Activated B cell treated with CpG ODN at 0.5 μM for 24 hours (primary cell): Measurements from ENCODE around the gene XKR7. TPM values are rescaled to one million over a fixed set of nuclear protein-coding genes. Genes with fewer than 3 reads are reported as not detected.

Experiments used
- ATAC-seq: fragments of 200-7000 bp; cut with Tn5 transposase; one replicate; pipeline ENCODE4 v1.10.0; 2021; ENCODE audit warnings: low read depth, mild to moderate bottlenecking, moderate library complexity
- CTCF ChIA-PET: fragments of 350-600 bp; sonication (Branson Sonifier 250); formaldehyde crosslinking; loops from one replicate; lab custom pipeline; 2021; ENCODE audit warnings: antibody characterized with exemption; lab: Charles Lee
- POLR2A ChIA-PET: fragments of 350-600 bp; sonication (Branson Sonifier 250); formaldehyde crosslinking; loops from one replicate; lab custom pipeline; 2021; ENCODE audit warnings: antibody characterized with exemption; lab: Charles Lee
- DNase-seq: peaks from one replicate; pipeline ENCODE4 v3.0.0; 2022
- H3K27ac Mint-ChIP-seq: one replicate; pipeline ENCODE4 v1.8.0; 2020; ENCODE audit warnings: mixed read lengths
- H3K27me3 Mint-ChIP-seq: one replicate; pipeline ENCODE4 v1.8.0; 2021; ENCODE audit warnings: mixed read lengths
- H3K36me3 Mint-ChIP-seq: one replicate; pipeline ENCODE4 v1.8.0; 2021; ENCODE audit warnings: low read depth, mixed read lengths
- H3K4me1 Mint-ChIP-seq: one replicate; pipeline ENCODE4 v1.8.0; 2021; ENCODE audit warnings: mixed read lengths
- H3K4me3 Mint-ChIP-seq: one replicate; pipeline ENCODE4 v1.8.0; 2020; ENCODE audit warnings: mild to moderate bottlenecking, mixed read lengths
- H3K9me3 Mint-ChIP-seq: one replicate; pipeline ENCODE4 v1.8.0; 2020; ENCODE audit warnings: mixed read lengths
- CTCF ChIP-seq: fragments of 200-600 bp; IDR thresholded peaks from one replicate; pipeline ENCODE4 v1.8.0; 2022; ENCODE audit warnings: antibody characterized with exemption, mild to moderate bottlenecking
- intact Hi-C: fragments of 100-400 bp; cut with micrococcal nuclease; formaldehyde crosslinking; loops from one replicate; pipeline ENCODE4 v1.15.1; 2024
- total RNA-seq: library from RNA; stranded (reverse); gene quantifications from 2 replicates; pipeline ENCODE4 v1.2.3, GENCODE V29; 2022

Gene XKR7
- total RNA-seq, 1 donor from 2014 or later = 0.04 TPM

- no peaks in the 10 kb centered on the region for H3K36me3 Mint-ChIP-seq
- peaks cover 7% of the 10 kb centered on the region for H3K4me1 Mint-ChIP-seq
- H3K4me3 Mint-ChIP-seq = no peak overlapping the region
- H3K27me3 Mint-ChIP-seq = peaks cover 31% of the 10 kb centered on the region
- no peak overlapping the region for H3K27ac Mint-ChIP-seq
- ChIA-PET CTCF (interaction anchor here (1.3 kb wide), 1 partner anchor 128 kb away, joined by 4 read pairs; no protein-coding TSS in a partner anchor), POLR2A (no interaction called here)
- no peak for ATAC-seq
- H3K9me3 Mint-ChIP-seq = no peaks in the 10 kb centered on the region
- intact Hi-C loops = no loop called here
- no peak for TF ChIP-seq CTCF
- no peak for DNase-seq
Observed at GRCh38 chr20:31962761-31963160, 5.2 kb upstream of the XKR7 start.

DNA sequence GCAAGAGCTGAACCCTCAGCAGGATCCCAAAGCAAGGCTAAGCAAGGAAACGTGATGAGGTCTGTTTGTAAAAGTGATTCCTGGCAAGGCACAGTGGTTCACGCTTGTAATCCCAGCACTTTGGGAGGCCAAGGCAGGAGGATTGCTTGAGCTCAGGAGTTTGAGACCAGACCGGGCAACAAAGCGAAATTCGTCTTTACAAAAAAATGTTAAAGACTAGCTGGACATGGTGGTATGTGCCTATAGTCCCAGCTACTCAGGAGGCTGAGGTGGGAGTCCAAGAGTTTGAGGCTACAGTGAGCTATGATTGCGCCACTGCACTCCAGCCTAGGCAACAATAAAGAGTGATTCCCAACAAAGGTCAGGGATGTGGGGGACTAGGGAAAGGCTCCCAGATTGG is 4.1 kb upstream of the XKR7 start:
- Mint-ChIP-seq H3K4me3 (no peak overlapping the region), H3K36me3 (no peaks in the 10 kb centered on the region), H3K4me1 (peaks cover 10% of the 10 kb centered on the region), H3K9me3 (no peaks in the 10 kb centered on the region), H3K27me3 (peaks cover 35% of the 10 kb centered on the region), H3K27ac (no peak overlapping the region)
- CTCF ChIA-PET = interaction anchor here (0.8 to 1.3 kb wide), 3 partner anchors 9 to 127 kb away, joined by 3 to 5 read pairs (median 4); partner anchors contain the start of gene PDRG1
- intact Hi-C loops = no loop called here
- ATAC-seq (no peak), DNase-seq (no peak)
- TF ChIP-seq CTCF = no peak
- POLR2A ChIA-PET = no interaction called here

DNA sequence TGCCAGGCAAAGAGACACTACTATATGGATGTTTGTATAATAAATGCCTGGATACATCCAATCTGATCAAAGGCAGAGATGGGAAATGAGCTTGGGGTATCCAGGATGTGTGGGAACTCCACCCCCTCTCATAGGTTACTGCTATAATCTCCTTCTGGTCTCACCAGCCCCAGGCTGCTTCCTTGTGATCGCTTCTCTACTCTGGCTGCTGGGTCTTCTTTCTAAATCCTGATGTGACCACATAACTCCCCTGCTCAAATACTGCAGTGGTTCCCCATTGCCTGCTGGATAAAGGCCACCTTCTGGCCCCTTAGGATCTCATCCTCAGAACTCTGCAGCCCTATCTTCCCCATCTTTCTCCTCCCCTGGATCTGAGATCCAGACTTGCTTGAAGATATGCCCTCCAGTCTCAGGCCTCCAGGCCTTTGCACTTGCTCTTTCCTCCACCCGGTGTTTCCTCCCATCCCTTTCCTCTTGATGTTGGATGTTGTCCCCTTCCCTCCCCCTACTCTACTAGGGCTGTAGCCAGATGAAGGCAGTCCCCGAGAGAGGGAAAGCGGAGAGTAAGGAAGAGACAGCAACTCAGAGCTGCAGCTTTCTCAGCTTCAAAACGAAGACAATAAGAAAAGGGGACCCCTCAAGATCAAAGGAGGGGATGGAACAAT is 828 bp upstream of the XKR7 start:
- POLR2A ChIA-PET = no interaction called here
- CTCF ChIA-PET = interaction anchor here (0.8 kb wide), 1 partner anchor 64 kb away, joined by 3 read pairs; no protein-coding TSS in a partner anchor
- no peak overlapping the region for H3K27ac Mint-ChIP-seq
- H3K4me3 Mint-ChIP-seq = peak overlapping the region; percentile 56
- no peak for DNase-seq
- no peaks in the 10 kb centered on the region for H3K36me3 Mint-ChIP-seq
- no peaks in the 10 kb centered on the region for H3K9me3 Mint-ChIP-seq
- H3K4me1 Mint-ChIP-seq = peaks cover 10% of the 10 kb centered on the region
- no peak for ATAC-seq
- TF ChIP-seq CTCF = no peak
- intact Hi-C loops = loop anchor here (5.0 kb wide), 1 partner anchor 65 kb away; no protein-coding TSS in a partner anchor
- H3K27me3 Mint-ChIP-seq = peaks cover 45% of the 10 kb centered on the region

DNA sequence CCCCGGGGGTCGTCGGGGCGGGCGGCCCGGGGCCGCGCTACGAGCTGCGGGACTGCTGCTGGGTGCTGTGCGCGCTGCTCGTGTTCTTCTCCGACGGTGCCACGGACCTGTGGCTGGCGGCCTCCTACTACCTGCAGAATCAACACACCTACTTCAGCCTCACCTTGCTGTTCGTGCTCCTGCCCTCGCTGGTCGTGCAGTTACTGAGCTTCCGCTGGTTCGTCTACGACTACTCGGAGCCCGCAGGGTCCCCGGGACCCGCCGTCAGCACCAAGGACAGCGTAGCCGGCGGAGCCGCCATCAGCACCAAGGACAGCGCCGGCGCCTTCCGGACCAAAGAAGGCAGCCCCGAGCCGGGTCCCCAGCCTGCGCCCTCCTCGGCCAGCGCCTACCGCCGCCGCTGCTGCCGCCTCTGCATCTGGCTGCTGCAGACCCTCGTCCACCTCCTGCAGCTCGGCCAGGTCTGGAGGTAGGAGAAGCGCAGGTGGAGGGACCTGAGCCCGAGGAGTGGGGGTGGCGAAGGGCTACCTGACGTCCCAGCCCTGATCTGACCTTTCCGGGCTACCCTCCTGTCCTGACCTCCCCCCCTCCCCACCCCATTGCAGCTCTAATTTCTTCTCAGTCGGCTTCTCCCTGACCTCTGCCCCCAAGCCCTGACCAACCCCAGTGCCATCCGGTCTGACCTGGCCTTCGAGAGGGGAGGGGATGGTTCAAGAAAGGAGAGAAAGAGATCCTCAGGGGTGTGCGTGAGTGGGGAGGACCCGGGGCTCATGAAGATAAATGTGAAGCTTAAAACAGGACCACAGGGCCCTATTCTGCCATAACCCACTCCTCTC is 558 bp downstream of the XKR7 start:
- ChIA-PET POLR2A (no interaction called here), CTCF (interaction anchor here (0.6 kb wide), 1 partner anchor 16 kb away, joined by 3 read pairs; the partner anchor contains the start of gene PDRG1)
- intact Hi-C loops = loop anchor here (1.0 to 5.0 kb wide), 2 partner anchors 16 to 64 kb away; partner anchors contain the start of gene PDRG1
- H3K27ac Mint-ChIP-seq = peak overlapping the region; percentile 12
- H3K36me3 Mint-ChIP-seq = no peaks in the 10 kb centered on the region
- no peak for TF ChIP-seq CTCF
- H3K27me3 Mint-ChIP-seq = peaks cover 45% of the 10 kb centered on the region
- DNase-seq = peak; percentile 86
- peak overlapping the region; percentile 85 for H3K4me3 Mint-ChIP-seq
- ATAC-seq = peak; percentile 99
- peaks cover 14% of the 10 kb centered on the region for H3K4me1 Mint-ChIP-seq
- no peaks in the 10 kb centered on the region for H3K9me3 Mint-ChIP-seq

- ATAC-seq = no peak
- Mint-ChIP-seq H3K9me3 (no peaks in the 10 kb centered on the region), H3K36me3 (no peaks in the 10 kb centered on the region), H3K27me3 (peaks cover 50% of the 10 kb centered on the region), H3K27ac (no peak overlapping the region), H3K4me1 (peaks cover 14% of the 10 kb centered on the region), H3K4me3 (no peak overlapping the region)
- TF ChIP-seq CTCF = no peak
- POLR2A ChIA-PET = no interaction called here
- no peak for DNase-seq
- CTCF ChIA-PET = no interaction called here
- intact Hi-C loops = loop anchor here (5.0 kb wide), 1 partner anchor 62 kb away; no protein-coding TSS in a partner anchor
Observed at GRCh38 chr20:31969991-31970390, 2.0 kb downstream of the XKR7 start.
